Spleen (tissue), 7 donors: Measurements from ENCODE around the gene SSRP1.

ENCODE experiments used
- CTCF ChIP-seq, 11 experiments: fragments of 200-600 bp in 7 of 11; fragments of 450-650 bp in 4 of 11; sonication (generic) in 4 of 11; IDR thresholded peaks in 8 of 11; conservative IDR thresholded peaks in 3 of 11; 1 replicate in 7 of 11; 2 replicates in 4 of 11; pipeline versions ENCODE4 v1.4.0 to v1.8.0; 2016 to 2021; ENCODE audit warnings: antibody characterized with exemption in 11 of 11, inconsistent platforms in 4 of 11, mild to moderate bottlenecking in 1 of 11
- POLR2A ChIP-seq, 3 donors: fragments of 450-650 bp; IDR thresholded peaks; one replicate each; pipeline ENCODE4 v1.5.1; 2017; ENCODE audit warnings: antibody characterized with exemption in 3 of 3, mild to moderate bottlenecking in 1 of 3
- donor health status: DM: no; HTN: no; CAD: no; lungs with moderate emphysema.
- donor health status: DM: no; HTN: no; CAD: no.
- donor health status: DM: no; HTN: no; CAD: no.

GRCh38 chr11:57309106-57310059 lies 26.3 kb downstream of the SSRP1 start:
- TF ChIP-seq POLR2A (IDR thresholded peaks at IDR 0.05) (no peak), CTCF (IDR thresholded peaks at IDR 0.05 in 8 of 11, conservative IDR thresholded peaks at IDR 0.05 in 3 of 11) (no peak)
